Measurements from ENCODE around the gene ATP8B3. TPM values are rescaled to one million over a fixed set of nuclear protein-coding genes. Genes with fewer than 3 reads are reported as not detected.

Gene ATP8B3
- total and polyA plus RNA-seq, 11 donors = 0.19 to 3.5 (median 0.72) TPM

GRCh38 chr19:1776606-1777147 is 35.4 kb downstream of the ATP8B3 start:
- Histone ChIP-seq H3K9me3 (peaks cover 0 to 15% (median 2%) of the 10 kb centered on the region in 12 donors), H3K27me3 (peaks cover 36 to 94% (median 76%) of the 10 kb centered on the region in 9 donors), H3K27ac (no peak overlapping the region), H3K36me3 (no peaks in the 10 kb centered on the region), H3K4me1 (peaks cover 0 to 16% (median 0%) of the 10 kb centered on the region in 12 donors), H3K4me3 (no peak overlapping the region)
- ATAC-seq (no peak), DNase-seq (no peak)
- intact Hi-C loops (cut with DNase I) = no loop called here
- WGBS, 4 donors = 4 to 9% (median 6%) methylated on average over 20 to 23 of the region's 23 CpGs
- TF ChIP-seq POLR2A (IDR thresholded peaks at IDR 0.05) = no peak
- TF ChIP-seq CTCF (IDR thresholded peaks at IDR 0.05) = no peak

- peaks cover 0 to 16% (median 0%) of the 10 kb centered on the region in 12 donors for H3K4me1 ChIP-seq
- no peak overlapping the region for H3K27ac ChIP-seq
- intact Hi-C loops (cut with DNase I) = no loop called here
- no peak for DNase-seq
- 0 to 2% (median 1%) methylated on average over 21 to 50 of the region's 50 CpGs for WGBS, 4 donors
- H3K36me3 ChIP-seq = no peaks in the 10 kb centered on the region
- H3K9me3 ChIP-seq = peaks cover 0 to 14% (median 5%) of the 10 kb centered on the region in 12 donors
- ATAC-seq = no peak
- no peak overlapping the region for H3K4me3 ChIP-seq
- H3K27me3 ChIP-seq = peaks cover 36 to 97% (median 74%) of the 10 kb centered on the region in 9 donors
- TF ChIP-seq POLR2A (IDR thresholded peaks at IDR 0.05) (no peak), CTCF (IDR thresholded peaks at IDR 0.05) (no peak)
Measured at GRCh38 chr19:1775951-1776605, 36.0 kb downstream of the ATP8B3 start.

- 7 to 10% (median 8%) methylated on average over 45 to 59 of the region's 59 CpGs for WGBS, 4 donors
- TF ChIP-seq POLR2A (IDR thresholded peaks at IDR 0.05) (no peak), CTCF (IDR thresholded peaks at IDR 0.05) (peak in 9 of 12 donors; percentile 12 to 49 (median 31))
- Histone ChIP-seq H3K9me3 (peaks cover 0 to 21% (median 13%) of the 10 kb centered on the region in 12 donors), H3K27me3 (peaks cover 34 to 97% (median 69%) of the 10 kb centered on the region in 9 donors), H3K36me3 (no peaks in the 10 kb centered on the region), H3K4me1 (peaks cover 0 to 16% (median 0%) of the 10 kb centered on the region in 12 donors), H3K4me3 (no peak overlapping the region), H3K27ac (no peak overlapping the region)
- DNase-seq = no peak
- ATAC-seq = no peak
- intact Hi-C loops (cut with DNase I) = no loop called here
Measured at GRCh38 chr19:1774989-1775772, 36.9 kb downstream of the ATP8B3 start.

GRCh38 chr19:1773184-1773583 is 38.9 kb downstream of the ATP8B3 start:
- Histone ChIP-seq H3K4me3 (no peak overlapping the region), H3K9me3 (peaks cover 0 to 25% (median 14%) of the 10 kb centered on the region in 12 donors), H3K4me1 (peaks cover 0 to 16% (median 0%) of the 10 kb centered on the region in 12 donors), H3K27ac (no peak overlapping the region), H3K36me3 (no peaks in the 10 kb centered on the region), H3K27me3 (peaks cover 43 to 98% (median 65%) of the 10 kb centered on the region in 9 donors)
- TF ChIP-seq POLR2A (IDR thresholded peaks at IDR 0.05) (no peak), CTCF (IDR thresholded peaks at IDR 0.05) (no peak)
- no peak for DNase-seq
- intact Hi-C loops (cut with DNase I) = no loop called here
- 39 to 56% (median 54%) methylated on average over 8 of the region's 8 CpGs for WGBS, 4 donors
- no peak for ATAC-seq

Data from heart left ventricle (tissue), 16 donors.